Esophagus muscularis mucosa (tissue), 4 donors: ENCODE measurements around the gene ATP1B1. TPM values are rescaled to one million over a fixed set of nuclear protein-coding genes. Genes with fewer than 3 reads are reported as not detected.
"Not testable (repeated sequence)": the region's sequence is repeated elsewhere in the genome, so short reads cannot be mapped to it uniquely, and the experiment has no call there.

ENCODE experiments used
- DNase-seq: peaks from one replicate; pipeline ENCODE4 v3.0.0-alpha.2; 2017; ENCODE audit errors: extremely low spot score
- H3K27ac ChIP-seq, 4 donors: fragments of 200-600 bp; sonication (generic); replicated peaks in 1 of 4; 1 replicate in 3 of 4; 2 replicates in 1 of 4; pipeline ENCODE4 v1.5.1; 2016 to 2019; ENCODE audit warnings: mild to moderate bottlenecking in 1 of 4
- H3K27me3 ChIP-seq, 4 donors: fragments of 200-600 bp; sonication (generic); one replicate each; pipeline versions ENCODE4 v1.5.1 to v1.6.0; 2016 to 2019
- H3K36me3 ChIP-seq, 4 donors: fragments of 200-600 bp; sonication (generic); one replicate each; pipeline ENCODE4 v1.5.1; 2016 to 2019
- H3K4me1 ChIP-seq, 4 donors: fragments of 200-600 bp; sonication (generic); one replicate each; pipeline ENCODE4 v1.5.1; 2016 to 2019
- H3K4me3 ChIP-seq, 4 donors: fragments of 200-600 bp; sonication (generic); 1 replicate in 2 of 4; 2 replicates in 2 of 4; pipeline ENCODE4 v1.5.1; 2016 to 2019; ENCODE audit warnings: mild to moderate bottlenecking in 4 of 4, moderate library complexity in 1 of 4
- H3K9me3 ChIP-seq, 4 donors: fragments of 200-600 bp; sonication (generic); 1 replicate in 3 of 4; 2 replicates in 1 of 4; pipeline ENCODE4 v1.5.1; 2016 to 2019
- CTCF ChIP-seq, 3 experiments: fragments of 200-600 bp in 2 of 3; fragments of 450-650 bp in 1 of 3; sonication (generic) in 2 of 3; IDR thresholded peaks; one replicate each; pipeline ENCODE4 v1.5.1; 2017 to 2019; ENCODE audit warnings: antibody characterized with exemption in 3 of 3, mild to moderate bottlenecking in 2 of 3, moderate library complexity in 1 of 3
- EP300 ChIP-seq: sonication (generic); formaldehyde crosslinking; IDR thresholded peaks from one replicate; pipeline ENCODE4 v1.6.1; 2017; ENCODE audit warnings: antibody characterized with exemption
- POLR2A ChIP-seq: fragments of 450-650 bp; IDR thresholded peaks from one replicate; pipeline ENCODE4 v1.6.1; 2017; ENCODE audit warnings: antibody characterized with exemption, moderate library complexity, mild to moderate bottlenecking, low read depth
- POLR2AphosphoS5 ChIP-seq, 2 donors: sonication (generic); formaldehyde crosslinking; IDR thresholded peaks; one replicate each; pipeline ENCODE4 v1.6.1; 2017; ENCODE audit warnings: antibody characterized with exemption in 2 of 2
- WGBS: methylation state at CpG from one replicate; pipeline ENCODE4 v1.1.5; 2018; 5-methylcytosine and 5-hydroxymethylcytosine counted together
- intact Hi-C: fragments of 100-400 bp; cut with DNase I; formaldehyde crosslinking; loops from one replicate; pipeline ENCODE4 v1.15.1; 2023
- small RNA-seq, 3 donors: library from RNA; depleted of rRNA; stranded (forward); fragments of <200 nt; gene quantifications; one replicate each; pipeline ENCODE3, GENCODE V24; 2016
- total RNA-seq, 4 donors: library from RNA; depleted of rRNA; stranded (reverse); fragments of >200 nt; gene quantifications; one replicate each; pipeline versions ENCODE4 v1.1.0 to v1.2.1, GENCODE V29; 2016

The ATP1B1 gene
- total RNA-seq, 4 donors from 2014 or later: 69.4 to 88.6 (median 78.3) TPM

GRCh38 chr1:169163059-169163458 lies 56.6 kb downstream of the ATP1B1 start:
- peaks cover 8 to 20% (median 19%) of the 10 kb centered on the region in 4 donors for H3K4me1 ChIP-seq
- H3K9me3 ChIP-seq: no peaks in the 10 kb centered on the region
- 76% methylated on average over 5 of the region's 5 CpGs for WGBS
- intact Hi-C loops: no loop called here
- DNase-seq: no peak
- no peak overlapping the region for H3K27ac ChIP-seq
- no peaks in the 10 kb centered on the region for H3K36me3 ChIP-seq
- H3K27me3 ChIP-seq: no peaks in the 10 kb centered on the region
- TF ChIP-seq POLR2AphosphoS5 (IDR thresholded peaks at IDR 0.05) (no peak), POLR2A (no peak), EP300 (no peak), CTCF (IDR thresholded peaks at IDR 0.05) (no peak)
- H3K4me3 ChIP-seq: no peak overlapping the region

- H3K27me3 ChIP-seq: no peaks in the 10 kb centered on the region
- H3K4me3 ChIP-seq: no peak overlapping the region
- no peaks in the 10 kb centered on the region for H3K9me3 ChIP-seq
- 73% methylated on average over 2 of the region's 2 CpGs for WGBS
- intact Hi-C loops: no loop called here
- no peak for TF ChIP-seq CTCF (IDR thresholded peaks at IDR 0.05)
- no peak for TF ChIP-seq EP300
- TF ChIP-seq POLR2AphosphoS5 (IDR thresholded peaks at IDR 0.05): no peak
- no peak for TF ChIP-seq POLR2A
- no peaks in the 10 kb centered on the region for H3K36me3 ChIP-seq
- H3K27ac ChIP-seq: no peak overlapping the region
- DNase-seq: no peak
- H3K4me1 ChIP-seq: no peaks in the 10 kb centered on the region
These were observed 69.0 kb downstream of the ATP1B1 start for GRCh38 chr1:169175461-169175860.

GRCh38 chr1:169179431-169179830 lies 72.9 kb downstream of the ATP1B1 start:
- H3K4me3 ChIP-seq, H3K27ac ChIP-seq, intact Hi-C loops, H3K4me1 ChIP-seq, H3K27me3 ChIP-seq, H3K9me3 ChIP-seq, H3K36me3 ChIP-seq, DNase-seq: not testable (repeated sequence)
- WGBS: 100% methylated on average over 3 of the region's 3 CpGs

GRCh38 chr1:169180174-169180573 lies 73.7 kb downstream of the ATP1B1 start:
- no peaks in the 10 kb centered on the region for H3K4me1 ChIP-seq
- intact Hi-C loops: no loop called here
- no peaks in the 10 kb centered on the region for H3K27me3 ChIP-seq
- TF ChIP-seq EP300 (no peak), POLR2AphosphoS5 (IDR thresholded peaks at IDR 0.05) (no peak), POLR2A (no peak), CTCF (IDR thresholded peaks at IDR 0.05) (no peak)
- 96% methylated on average over 3 of the region's 3 CpGs for WGBS
- no peak overlapping the region for H3K27ac ChIP-seq
- H3K4me3 ChIP-seq: no peak overlapping the region
- no peaks in the 10 kb centered on the region for H3K36me3 ChIP-seq
- DNase-seq: no peak
- no peaks in the 10 kb centered on the region for H3K9me3 ChIP-seq

Small RNA genes lying within 50 kb of the gene (small RNA-seq; reads per million reads assigned to genes)
- 0 reads per million in 3 donors for gene RNA5SP66
